ENCODE data around the gene TENM4.

Gene TENM4

DNA sequence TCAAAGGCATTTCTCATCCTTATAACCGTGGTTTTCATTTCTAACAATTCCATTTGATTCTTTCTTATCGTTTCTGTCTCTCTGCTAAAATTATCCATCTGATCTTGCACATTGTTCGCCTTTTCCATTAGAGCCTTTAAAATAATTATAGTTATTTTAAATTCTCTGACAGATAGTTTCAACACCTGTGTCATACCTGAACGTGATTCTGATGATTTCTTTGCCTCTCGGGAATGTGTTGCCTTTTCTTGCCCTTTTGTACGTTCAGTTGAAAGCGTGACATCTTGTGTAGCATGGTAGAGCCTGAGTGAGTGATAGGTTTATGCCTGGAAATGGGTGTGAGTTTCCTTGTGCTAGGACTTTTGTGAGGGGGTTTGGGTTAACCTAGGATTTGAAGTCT, 744.7 kb downstream of the TENM4 start:
- Histone ChIP-seq H3K4me3 (no peak overlapping the region), H3K27me3 (no peaks in the 10 kb centered on the region), H3K36me3 (no peaks in the 10 kb centered on the region), H3K9me3 (no peaks in the 10 kb centered on the region), H3K27ac (no peak overlapping the region), H3K4me1 (peaks cover 0 to 51% (median 11%) of the 10 kb centered on the region in 4 donors)
- intact Hi-C loops (cut with DNase I; ENCODE audit: low total_unique reads) = no loop called here
- DNase-seq = no peak
- TF ChIP-seq, protein P1, sequence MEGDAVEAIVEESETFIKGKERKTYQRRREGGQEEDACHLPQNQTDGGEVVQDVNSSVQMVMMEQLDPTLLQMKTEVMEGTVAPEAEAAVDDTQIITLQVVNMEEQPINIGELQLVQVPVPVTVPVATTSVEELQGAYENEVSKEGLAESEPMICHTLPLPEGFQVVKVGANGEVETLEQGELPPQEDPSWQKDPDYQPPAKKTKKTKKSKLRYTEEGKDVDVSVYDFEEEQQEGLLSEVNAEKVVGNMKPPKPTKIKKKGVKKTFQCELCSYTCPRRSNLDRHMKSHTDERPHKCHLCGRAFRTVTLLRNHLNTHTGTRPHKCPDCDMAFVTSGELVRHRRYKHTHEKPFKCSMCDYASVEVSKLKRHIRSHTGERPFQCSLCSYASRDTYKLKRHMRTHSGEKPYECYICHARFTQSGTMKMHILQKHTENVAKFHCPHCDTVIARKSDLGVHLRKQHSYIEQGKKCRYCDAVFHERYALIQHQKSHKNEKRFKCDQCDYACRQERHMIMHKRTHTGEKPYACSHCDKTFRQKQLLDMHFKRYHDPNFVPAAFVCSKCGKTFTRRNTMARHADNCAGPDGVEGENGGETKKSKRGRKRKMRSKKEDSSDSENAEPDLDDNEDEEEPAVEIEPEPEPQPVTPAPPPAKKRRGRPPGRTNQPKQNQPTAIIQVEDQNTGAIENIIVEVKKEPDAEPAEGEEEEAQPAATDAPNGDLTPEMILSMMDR (IDR thresholded peaks at IDR 0.05) = no peak

DNA sequence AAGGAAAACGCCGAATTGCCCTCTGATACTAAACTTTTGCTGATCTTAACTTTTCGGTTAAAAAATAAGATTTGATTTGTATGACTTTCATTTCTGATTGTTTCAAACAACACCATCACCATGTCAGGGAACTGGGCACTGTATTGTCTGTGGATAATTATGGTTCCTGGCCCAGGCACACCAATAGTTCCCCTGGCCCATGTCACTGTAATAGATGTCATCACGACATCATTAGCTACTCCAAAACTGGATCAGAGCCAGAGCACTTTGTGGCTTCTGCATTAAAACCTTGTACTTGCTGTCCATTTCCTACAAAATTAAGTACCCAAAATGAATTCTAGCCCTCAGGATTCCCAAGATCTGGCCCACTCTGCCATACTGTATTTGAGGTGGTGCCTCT, 746.7 kb downstream of the TENM4 start:
- Histone ChIP-seq H3K27ac (no peak overlapping the region), H3K27me3 (no peaks in the 10 kb centered on the region), H3K9me3 (no peaks in the 10 kb centered on the region), H3K4me3 (no peak overlapping the region), H3K36me3 (no peaks in the 10 kb centered on the region), H3K4me1 (peaks cover 0 to 44% (median 9%) of the 10 kb centered on the region in 4 donors)
- no peak for DNase-seq
- TF ChIP-seq, protein P1 (IDR thresholded peaks at IDR 0.05) = no peak
- intact Hi-C loops (cut with DNase I; ENCODE audit: low total_unique reads) = no loop called here

GRCh38 chr11:78691215-78691614, 749.6 kb downstream of the TENM4 start:
- Histone ChIP-seq H3K27ac (no peak overlapping the region), H3K4me3 (no peak overlapping the region), H3K9me3 (no peaks in the 10 kb centered on the region), H3K36me3 (no peaks in the 10 kb centered on the region), H3K4me1 (peaks cover 0 to 16% (median 0%) of the 10 kb centered on the region in 4 donors), H3K27me3 (no peaks in the 10 kb centered on the region)
- no peak for DNase-seq
- TF ChIP-seq, protein P1 (IDR thresholded peaks at IDR 0.05) = no peak
- intact Hi-C loops (cut with DNase I; ENCODE audit: low total_unique reads) = no loop called here

DNA sequence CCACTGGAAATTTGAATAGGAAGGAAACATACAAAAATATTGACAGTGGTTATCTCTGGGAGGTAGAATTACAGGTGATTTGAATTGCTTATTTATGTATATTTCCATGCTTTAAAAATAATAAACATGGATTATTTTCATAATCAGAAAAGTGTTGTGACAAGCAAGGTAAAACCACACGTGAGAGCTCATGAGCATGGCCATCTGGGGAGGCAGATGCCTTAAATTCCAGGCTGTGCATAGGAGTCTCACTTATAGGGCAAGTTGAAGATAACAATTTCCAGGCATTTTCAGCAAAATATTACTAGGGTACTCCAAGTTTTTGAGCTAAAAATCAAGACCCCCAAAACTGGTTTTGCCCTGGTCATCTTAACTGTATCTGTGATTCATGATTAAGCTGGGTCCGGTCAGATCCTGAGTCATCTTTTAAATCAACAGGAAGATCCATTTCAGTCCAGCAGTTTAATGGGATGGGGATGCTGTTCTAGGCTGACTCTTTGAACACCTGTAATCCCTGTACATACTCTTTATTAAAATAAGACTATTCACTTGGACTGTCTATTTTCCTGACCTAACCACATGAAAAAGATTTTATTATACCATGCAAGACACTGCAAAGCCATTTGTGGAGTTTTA, 750.4 kb downstream of the TENM4 start:
- H3K4me1 ChIP-seq = peaks cover 0 to 10% (median 0%) of the 10 kb centered on the region in 4 donors
- H3K36me3 ChIP-seq = no peaks in the 10 kb centered on the region
- TF ChIP-seq, protein P1 (IDR thresholded peaks at IDR 0.05) = no peak
- no peak for DNase-seq
- no peak overlapping the region for H3K27ac ChIP-seq
- no peaks in the 10 kb centered on the region for H3K27me3 ChIP-seq
- intact Hi-C loops (cut with DNase I; ENCODE audit: low total_unique reads) = no loop called here
- H3K4me3 ChIP-seq = no peak overlapping the region
- no peaks in the 10 kb centered on the region for H3K9me3 ChIP-seq

GRCh38 chr11:78689585-78690153, 751.2 kb downstream of the TENM4 start:
- DNase-seq = no peak
- no peaks in the 10 kb centered on the region for H3K27me3 ChIP-seq
- no peaks in the 10 kb centered on the region for H3K36me3 ChIP-seq
- peaks cover 0 to 6% (median 0%) of the 10 kb centered on the region in 4 donors for H3K4me1 ChIP-seq
- TF ChIP-seq, protein P1 (IDR thresholded peaks at IDR 0.05) = no peak
- H3K4me3 ChIP-seq = no peak overlapping the region
- intact Hi-C loops (cut with DNase I; ENCODE audit: low total_unique reads) = no loop called here
- no peaks in the 10 kb centered on the region for H3K9me3 ChIP-seq
- H3K27ac ChIP-seq = no peak overlapping the region
